ENCODE results near the gene CD74. TPM values are rescaled to one million over a fixed set of nuclear protein-coding genes. Genes with fewer than 3 reads are reported as not detected.

CD74 gene
- polyA plus RNA-seq, 1 donor from 2014 or later: not detected

DNA sequence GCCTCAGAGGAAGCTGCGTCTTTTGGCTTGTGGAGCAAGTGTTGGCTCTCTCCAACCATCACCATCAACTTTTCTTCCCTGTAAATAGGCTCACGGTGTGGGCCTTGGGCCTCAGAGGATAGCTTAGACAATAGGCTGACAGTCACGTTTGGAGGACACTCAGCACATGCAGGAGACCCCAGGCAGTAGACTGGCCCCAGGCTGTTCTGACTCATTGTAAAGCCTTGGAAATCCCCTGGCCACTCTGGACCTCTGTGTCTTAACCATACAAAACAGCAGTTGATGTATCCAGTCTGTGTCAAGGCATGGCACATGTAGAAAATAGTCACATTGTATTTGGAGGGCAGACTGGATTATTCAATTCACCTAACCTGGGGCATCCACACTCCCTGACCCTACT, 18.6 kb downstream of the CD74 start:
- Histone ChIP-seq H3K36me3 (ENCODE audit: insufficient read depth, low read length) (no peaks in the 10 kb centered on the region), H3K9me2 (ENCODE audit: insufficient read depth, low read length) (no peaks in the 10 kb centered on the region), H3K4me2 (ENCODE audit: low read length) (no peak overlapping the region), H3K27me3 (ENCODE audit: insufficient read depth, low read depth, low read length) (no peaks in the 10 kb centered on the region), H2AFZ (ENCODE audit: low read depth, low read length) (no peak overlapping the region), H4K20me1 (ENCODE audit: insufficient read depth) (no peaks in the 10 kb centered on the region), H3F3A (ENCODE audit: insufficient read depth, low read length, poor library complexity, severe bottlenecking) (no peaks in the 10 kb centered on the region), H3K9me3 (ENCODE audit: low read length) (no peaks in the 10 kb centered on the region), H3K4me3 (ENCODE audit: low read length) (no peak overlapping the region), H3K79me2 (replicated peaks; ENCODE audit: insufficient read depth, low read length) (no peaks in the 10 kb centered on the region), H3K9ac (ENCODE audit: low read length) (no peak overlapping the region), H3K27ac (ENCODE audit: low read length) (no peak overlapping the region)
- TF ChIP-seq, protein P1, sequence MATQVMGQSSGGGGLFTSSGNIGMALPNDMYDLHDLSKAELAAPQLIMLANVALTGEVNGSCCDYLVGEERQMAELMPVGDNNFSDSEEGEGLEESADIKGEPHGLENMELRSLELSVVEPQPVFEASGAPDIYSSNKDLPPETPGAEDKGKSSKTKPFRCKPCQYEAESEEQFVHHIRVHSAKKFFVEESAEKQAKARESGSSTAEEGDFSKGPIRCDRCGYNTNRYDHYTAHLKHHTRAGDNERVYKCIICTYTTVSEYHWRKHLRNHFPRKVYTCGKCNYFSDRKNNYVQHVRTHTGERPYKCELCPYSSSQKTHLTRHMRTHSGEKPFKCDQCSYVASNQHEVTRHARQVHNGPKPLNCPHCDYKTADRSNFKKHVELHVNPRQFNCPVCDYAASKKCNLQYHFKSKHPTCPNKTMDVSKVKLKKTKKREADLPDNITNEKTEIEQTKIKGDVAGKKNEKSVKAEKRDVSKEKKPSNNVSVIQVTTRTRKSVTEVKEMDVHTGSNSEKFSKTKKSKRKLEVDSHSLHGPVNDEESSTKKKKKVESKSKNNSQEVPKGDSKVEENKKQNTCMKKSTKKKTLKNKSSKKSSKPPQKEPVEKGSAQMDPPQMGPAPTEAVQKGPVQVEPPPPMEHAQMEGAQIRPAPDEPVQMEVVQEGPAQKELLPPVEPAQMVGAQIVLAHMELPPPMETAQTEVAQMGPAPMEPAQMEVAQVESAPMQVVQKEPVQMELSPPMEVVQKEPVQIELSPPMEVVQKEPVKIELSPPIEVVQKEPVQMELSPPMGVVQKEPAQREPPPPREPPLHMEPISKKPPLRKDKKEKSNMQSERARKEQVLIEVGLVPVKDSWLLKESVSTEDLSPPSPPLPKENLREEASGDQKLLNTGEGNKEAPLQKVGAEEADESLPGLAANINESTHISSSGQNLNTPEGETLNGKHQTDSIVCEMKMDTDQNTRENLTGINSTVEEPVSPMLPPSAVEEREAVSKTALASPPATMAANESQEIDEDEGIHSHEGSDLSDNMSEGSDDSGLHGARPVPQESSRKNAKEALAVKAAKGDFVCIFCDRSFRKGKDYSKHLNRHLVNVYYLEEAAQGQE (IDR thresholded peaks at IDR 0.05; ENCODE audit: borderline replicate concordance): no peak
- TF ChIP-seq, protein P2, sequence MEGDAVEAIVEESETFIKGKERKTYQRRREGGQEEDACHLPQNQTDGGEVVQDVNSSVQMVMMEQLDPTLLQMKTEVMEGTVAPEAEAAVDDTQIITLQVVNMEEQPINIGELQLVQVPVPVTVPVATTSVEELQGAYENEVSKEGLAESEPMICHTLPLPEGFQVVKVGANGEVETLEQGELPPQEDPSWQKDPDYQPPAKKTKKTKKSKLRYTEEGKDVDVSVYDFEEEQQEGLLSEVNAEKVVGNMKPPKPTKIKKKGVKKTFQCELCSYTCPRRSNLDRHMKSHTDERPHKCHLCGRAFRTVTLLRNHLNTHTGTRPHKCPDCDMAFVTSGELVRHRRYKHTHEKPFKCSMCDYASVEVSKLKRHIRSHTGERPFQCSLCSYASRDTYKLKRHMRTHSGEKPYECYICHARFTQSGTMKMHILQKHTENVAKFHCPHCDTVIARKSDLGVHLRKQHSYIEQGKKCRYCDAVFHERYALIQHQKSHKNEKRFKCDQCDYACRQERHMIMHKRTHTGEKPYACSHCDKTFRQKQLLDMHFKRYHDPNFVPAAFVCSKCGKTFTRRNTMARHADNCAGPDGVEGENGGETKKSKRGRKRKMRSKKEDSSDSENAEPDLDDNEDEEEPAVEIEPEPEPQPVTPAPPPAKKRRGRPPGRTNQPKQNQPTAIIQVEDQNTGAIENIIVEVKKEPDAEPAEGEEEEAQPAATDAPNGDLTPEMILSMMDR (IDR thresholded peaks at IDR 0.05; ENCODE audit: poor library complexity, severe bottlenecking): no peak
- no peak for TF ChIP-seq RAD21 (conservative IDR thresholded peaks at IDR 0.05)
- no peak for TF ChIP-seq SMC3 (conservative IDR thresholded peaks at IDR 0.05; ENCODE audit: poor library complexity)
- no peak for TF ChIP-seq POLR2AphosphoS5 (IDR thresholded peaks at IDR 0.05)
- TF ChIP-seq MXI1 (conservative IDR thresholded peaks at IDR 0.05; ENCODE audit: poor library complexity, severe bottlenecking): no peak
- no peak for TF ChIP-seq EZH2 (IDR thresholded peaks at IDR 0.05; ENCODE audit: borderline replicate concordance, insufficient read depth, low read length, poor library complexity, severe bottlenecking)
- no peak for TF ChIP-seq TAF1 (IDR thresholded peaks at IDR 0.05; ENCODE audit: low read depth)
- TF ChIP-seq EP300 (conservative IDR thresholded peaks at IDR 0.05; ENCODE audit: poor library complexity, severe bottlenecking): no peak

DNA sequence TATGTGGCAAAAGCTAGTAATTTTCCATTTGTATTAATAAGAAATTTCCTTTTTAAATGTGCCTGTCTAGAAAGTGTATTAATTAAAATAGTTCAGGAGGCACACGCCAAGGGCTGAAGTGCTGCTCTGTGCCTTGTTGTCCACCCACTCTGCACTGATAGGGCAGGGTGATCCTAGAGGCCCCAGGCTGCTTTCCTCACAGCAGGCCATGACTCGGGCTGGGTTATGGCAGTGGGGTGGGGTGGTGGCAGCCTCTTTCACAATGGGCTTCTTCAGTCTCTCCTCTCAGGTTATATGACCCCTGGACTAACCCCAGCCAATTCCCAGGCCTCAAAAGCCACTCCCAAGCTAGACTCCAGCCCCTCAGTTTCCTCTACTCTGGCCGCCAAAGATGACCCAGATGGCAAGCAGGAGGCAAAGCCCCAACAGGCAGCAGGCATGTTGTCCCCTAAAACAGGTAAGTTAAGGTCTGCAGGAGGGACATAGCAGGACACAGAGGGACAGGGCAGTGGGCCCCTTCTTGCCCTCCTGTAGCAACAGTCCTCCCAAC, 19.5 kb downstream of the CD74 start:
- Histone ChIP-seq H3K27ac (ENCODE audit: low read length) (no peak overlapping the region), H3K79me2 (replicated peaks; ENCODE audit: insufficient read depth, low read length) (no peaks in the 10 kb centered on the region), H3K9me3 (ENCODE audit: low read length) (no peaks in the 10 kb centered on the region), H4K20me1 (ENCODE audit: insufficient read depth) (no peaks in the 10 kb centered on the region), H2AFZ (ENCODE audit: low read depth, low read length) (no peak overlapping the region), H3K4me2 (ENCODE audit: low read length) (no peak overlapping the region), H3F3A (ENCODE audit: insufficient read depth, low read length, poor library complexity, severe bottlenecking) (no peaks in the 10 kb centered on the region), H3K36me3 (ENCODE audit: insufficient read depth, low read length) (no peaks in the 10 kb centered on the region), H3K4me3 (ENCODE audit: low read length) (no peak overlapping the region), H3K9ac (ENCODE audit: low read length) (no peak overlapping the region), H3K27me3 (ENCODE audit: insufficient read depth, low read depth, low read length) (no peaks in the 10 kb centered on the region), H3K9me2 (ENCODE audit: insufficient read depth, low read length) (no peaks in the 10 kb centered on the region)
- TF ChIP-seq MXI1 (conservative IDR thresholded peaks at IDR 0.05; ENCODE audit: poor library complexity, severe bottlenecking) (no peak), SMC3 (conservative IDR thresholded peaks at IDR 0.05; ENCODE audit: poor library complexity) (no peak), EZH2 (IDR thresholded peaks at IDR 0.05; ENCODE audit: borderline replicate concordance, insufficient read depth, low read length, poor library complexity, severe bottlenecking) (no peak), TAF1 (IDR thresholded peaks at IDR 0.05; ENCODE audit: low read depth) (no peak), POLR2AphosphoS5 (IDR thresholded peaks at IDR 0.05) (no peak), RAD21 (conservative IDR thresholded peaks at IDR 0.05) (no peak), EP300 (conservative IDR thresholded peaks at IDR 0.05; ENCODE audit: poor library complexity, severe bottlenecking) (no peak)
- TF ChIP-seq, protein P1 (IDR thresholded peaks at IDR 0.05; ENCODE audit: borderline replicate concordance): no peak
- TF ChIP-seq, protein P2 (IDR thresholded peaks at IDR 0.05; ENCODE audit: poor library complexity, severe bottlenecking): no peak

All from neural cell (in vitro differentiated cells).